ENCODE results near the gene RASL11B.

The RASL11B gene

DNA sequence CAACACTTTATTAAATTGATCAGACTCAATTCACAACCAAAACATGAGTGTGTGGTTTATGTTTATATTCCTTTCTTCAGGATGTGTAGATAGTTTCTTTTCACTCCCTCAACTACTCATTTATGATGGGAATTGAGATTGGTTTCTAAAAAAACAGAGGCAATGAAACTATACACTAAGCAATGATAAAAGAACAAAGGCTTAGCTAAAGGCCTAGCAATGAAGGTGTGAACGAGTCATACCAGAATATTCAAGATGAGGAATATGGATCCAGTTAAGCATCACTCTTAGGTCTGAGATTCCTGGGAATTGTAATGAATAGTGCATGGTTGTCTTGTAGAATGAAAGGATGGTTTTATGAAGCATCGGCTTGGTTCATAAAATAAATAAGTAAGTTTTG, 17.5 kb upstream of the RASL11B start:
- Histone ChIP-seq H3K4me1 (ENCODE audit: low read depth, poor library complexity, severe bottlenecking) (no peaks in the 10 kb centered on the region), H3K4me2 (no peak overlapping the region), H2AFZ (ENCODE audit: low read depth) (no peak overlapping the region), H4K20me1 (ENCODE audit: insufficient read depth) (no peaks in the 10 kb centered on the region), H3K79me2 (ENCODE audit: insufficient read depth, low read depth) (no peaks in the 10 kb centered on the region), H3K9ac (no peak overlapping the region), H3K4me3 (IDR thresholded peaks at IDR 0.05; ENCODE audit: insufficient read depth, low read depth, low read length) (no peak overlapping the region), H3K27me3 (ENCODE audit: insufficient read depth, low read depth) (no peaks in the 10 kb centered on the region), H3K36me3 (ENCODE audit: insufficient read depth) (no peaks in the 10 kb centered on the region), H3K27ac (no peak overlapping the region)
- TF ChIP-seq, protein P1, sequence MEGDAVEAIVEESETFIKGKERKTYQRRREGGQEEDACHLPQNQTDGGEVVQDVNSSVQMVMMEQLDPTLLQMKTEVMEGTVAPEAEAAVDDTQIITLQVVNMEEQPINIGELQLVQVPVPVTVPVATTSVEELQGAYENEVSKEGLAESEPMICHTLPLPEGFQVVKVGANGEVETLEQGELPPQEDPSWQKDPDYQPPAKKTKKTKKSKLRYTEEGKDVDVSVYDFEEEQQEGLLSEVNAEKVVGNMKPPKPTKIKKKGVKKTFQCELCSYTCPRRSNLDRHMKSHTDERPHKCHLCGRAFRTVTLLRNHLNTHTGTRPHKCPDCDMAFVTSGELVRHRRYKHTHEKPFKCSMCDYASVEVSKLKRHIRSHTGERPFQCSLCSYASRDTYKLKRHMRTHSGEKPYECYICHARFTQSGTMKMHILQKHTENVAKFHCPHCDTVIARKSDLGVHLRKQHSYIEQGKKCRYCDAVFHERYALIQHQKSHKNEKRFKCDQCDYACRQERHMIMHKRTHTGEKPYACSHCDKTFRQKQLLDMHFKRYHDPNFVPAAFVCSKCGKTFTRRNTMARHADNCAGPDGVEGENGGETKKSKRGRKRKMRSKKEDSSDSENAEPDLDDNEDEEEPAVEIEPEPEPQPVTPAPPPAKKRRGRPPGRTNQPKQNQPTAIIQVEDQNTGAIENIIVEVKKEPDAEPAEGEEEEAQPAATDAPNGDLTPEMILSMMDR (conservative IDR thresholded peaks at IDR 0.05; ENCODE audit: low read depth, low read length) = no peak

DNA sequence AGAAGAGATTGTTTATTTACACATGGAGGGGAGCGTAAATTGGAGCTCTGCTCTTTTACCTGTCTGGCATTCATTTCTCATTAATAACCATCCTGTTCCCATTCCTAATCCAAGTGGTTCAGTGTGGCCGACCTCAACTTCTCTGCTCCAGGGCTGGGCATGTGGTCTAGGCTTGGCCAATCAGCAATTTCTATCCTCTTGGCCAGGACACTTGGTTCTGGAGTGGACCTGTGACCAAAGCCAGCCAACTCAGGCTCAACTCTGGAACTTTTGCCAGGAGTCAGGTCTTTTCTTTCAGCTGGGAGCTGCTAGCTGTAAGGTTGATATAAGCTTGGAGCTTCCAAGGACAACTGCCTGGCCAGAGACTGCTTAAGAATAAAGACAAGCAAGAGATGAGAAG, 15.6 kb upstream of the RASL11B start:
- Histone ChIP-seq H4K20me1 (ENCODE audit: insufficient read depth) (no peaks in the 10 kb centered on the region), H3K4me2 (no peak overlapping the region), H3K4me1 (ENCODE audit: low read depth, poor library complexity, severe bottlenecking) (no peaks in the 10 kb centered on the region), H3K79me2 (ENCODE audit: insufficient read depth, low read depth) (no peaks in the 10 kb centered on the region), H3K27me3 (ENCODE audit: insufficient read depth, low read depth) (no peaks in the 10 kb centered on the region), H2AFZ (ENCODE audit: low read depth) (no peak overlapping the region), H3K36me3 (ENCODE audit: insufficient read depth) (no peaks in the 10 kb centered on the region), H3K9ac (no peak overlapping the region), H3K27ac (no peak overlapping the region), H3K4me3 (IDR thresholded peaks at IDR 0.05; ENCODE audit: insufficient read depth, low read depth, low read length) (no peak overlapping the region)
- TF ChIP-seq, protein P1 (conservative IDR thresholded peaks at IDR 0.05; ENCODE audit: low read depth, low read length) = no peak

DNA sequence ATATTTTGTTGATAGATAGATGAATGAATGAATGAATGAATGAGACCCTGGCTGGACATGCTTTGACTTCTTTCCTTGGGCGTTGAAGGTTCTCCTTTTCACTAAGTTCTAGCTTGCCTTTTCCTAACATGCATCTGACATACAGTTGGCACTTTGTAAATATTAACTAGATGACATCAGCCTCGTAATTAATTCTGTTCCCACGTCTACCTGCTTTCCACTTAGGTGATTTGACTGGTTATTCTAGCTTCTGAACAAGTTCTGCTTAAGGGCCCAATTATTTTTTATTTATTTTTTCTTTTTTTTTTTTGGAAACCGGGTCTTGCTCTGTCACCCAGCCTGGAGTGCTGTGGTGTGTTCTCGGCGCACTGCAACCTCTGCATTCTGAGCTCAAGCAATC, 13.9 kb upstream of the RASL11B start:
- Histone ChIP-seq H2AFZ (ENCODE audit: low read depth) (no peak overlapping the region), H3K4me1 (ENCODE audit: low read depth, poor library complexity, severe bottlenecking) (peaks cover 6% of the 10 kb centered on the region), H3K79me2 (ENCODE audit: insufficient read depth, low read depth) (no peaks in the 10 kb centered on the region), H3K9ac (no peak overlapping the region), H3K4me2 (no peak overlapping the region), H3K27me3 (ENCODE audit: insufficient read depth, low read depth) (no peaks in the 10 kb centered on the region), H3K4me3 (IDR thresholded peaks at IDR 0.05; ENCODE audit: insufficient read depth, low read depth, low read length) (no peak overlapping the region), H3K36me3 (ENCODE audit: insufficient read depth) (no peaks in the 10 kb centered on the region), H3K27ac (no peak overlapping the region), H4K20me1 (ENCODE audit: insufficient read depth) (no peaks in the 10 kb centered on the region)
- TF ChIP-seq, protein P1 (conservative IDR thresholded peaks at IDR 0.05; ENCODE audit: low read depth, low read length) = no peak

DNA sequence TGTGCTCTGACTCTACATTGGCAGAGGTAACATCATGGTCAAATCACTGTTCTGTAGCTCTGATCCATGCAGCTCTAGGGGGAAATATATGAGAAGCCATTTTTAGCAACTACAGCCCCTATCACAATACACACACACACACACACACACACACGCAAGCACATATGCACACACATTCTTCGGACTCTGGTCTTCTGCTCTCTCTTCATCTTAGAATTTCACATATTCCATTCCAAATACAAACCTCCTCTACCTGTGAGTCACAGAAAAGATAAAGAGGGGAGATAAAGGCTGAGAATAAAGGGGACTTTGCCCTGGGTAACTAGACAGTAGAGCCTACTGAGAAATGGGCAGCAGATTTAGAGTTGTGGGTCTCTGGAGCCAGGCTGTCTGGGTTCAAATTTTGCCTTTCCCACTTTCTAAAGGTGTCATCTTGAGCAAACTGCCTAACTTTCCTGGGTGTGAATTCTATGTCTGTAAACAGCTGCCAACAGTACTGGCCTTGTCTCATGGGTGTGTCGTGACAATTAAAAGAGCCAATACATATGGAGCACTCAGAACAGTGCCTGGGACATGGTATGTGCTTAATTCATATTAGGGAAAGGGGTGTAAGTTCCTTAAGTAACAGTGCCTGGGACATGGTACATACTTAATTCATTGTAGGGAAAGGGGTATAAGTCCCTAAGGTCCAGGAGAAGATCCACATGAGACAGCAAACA, 11.6 kb upstream of the RASL11B start:
- H3K9ac ChIP-seq = no peak overlapping the region

More for the DNA sequence above, 11.6 kb upstream of the RASL11B start:
- peaks cover 8% of the 10 kb centered on the region for H3K4me1 ChIP-seq (ENCODE audit: low read depth, poor library complexity, severe bottlenecking)
- no peaks in the 10 kb centered on the region for H3K79me2 ChIP-seq (ENCODE audit: insufficient read depth, low read depth)
- no peaks in the 10 kb centered on the region for H3K27me3 ChIP-seq (ENCODE audit: insufficient read depth, low read depth)
- H2AFZ ChIP-seq (ENCODE audit: low read depth) = no peak overlapping the region
- no peak overlapping the region for H3K4me3 ChIP-seq (IDR thresholded peaks at IDR 0.05; ENCODE audit: insufficient read depth, low read depth, low read length)
- TF ChIP-seq, protein P1 (conservative IDR thresholded peaks at IDR 0.05; ENCODE audit: low read depth, low read length) = no peak
- no peaks in the 10 kb centered on the region for H3K36me3 ChIP-seq (ENCODE audit: insufficient read depth)
- H4K20me1 ChIP-seq (ENCODE audit: insufficient read depth) = no peaks in the 10 kb centered on the region
- no peak overlapping the region for H3K4me2 ChIP-seq
- H3K27ac ChIP-seq = no peak overlapping the region
